ENCODE results near the gene PIP5K1B.

The PIP5K1B gene

GRCh38 chr9:68940573-68940972, 235.5 kb downstream of the PIP5K1B start:
- TF ChIP-seq CTCF (IDR thresholded peaks at IDR 0.05; ENCODE audit: low read depth, low read length), result no peak
- no peak overlapping the region for H3K4me3 ChIP-seq (ENCODE audit: low read depth, low read length)
- no peak for DNase-seq (ENCODE audit: low read depth, low spot score)
- in situ Hi-C loops (cut with HindIII; ENCODE audit: low sequenced_read_pairs), result no loop called here

- no peak for TF ChIP-seq CTCF (IDR thresholded peaks at IDR 0.05; ENCODE audit: low read depth, low read length)
- in situ Hi-C loops (cut with HindIII; ENCODE audit: low sequenced_read_pairs), result no loop called here
- H3K4me3 ChIP-seq (ENCODE audit: low read depth, low read length), result no peak overlapping the region
- DNase-seq (ENCODE audit: low read depth, low spot score), result no peak
Observed at GRCh38 chr9:68941780-68942459, 236.9 kb downstream of the PIP5K1B start.

GRCh38 chr9:68942790-68943189, 237.8 kb downstream of the PIP5K1B start:
- in situ Hi-C loops (cut with HindIII; ENCODE audit: low sequenced_read_pairs), result no loop called here
- no peak for TF ChIP-seq CTCF (IDR thresholded peaks at IDR 0.05; ENCODE audit: low read depth, low read length)
- DNase-seq (ENCODE audit: low read depth, low spot score), result no peak

GRCh38 chr9:68947015-68947414, 242.0 kb downstream of the PIP5K1B start:
- TF ChIP-seq CTCF (IDR thresholded peaks at IDR 0.05; ENCODE audit: low read depth, low read length), result no peak
- H3K4me3 ChIP-seq (ENCODE audit: low read depth, low read length), result no peak overlapping the region
- DNase-seq (ENCODE audit: low read depth, low spot score), result no peak
- in situ Hi-C loops (cut with HindIII; ENCODE audit: low sequenced_read_pairs), result no loop called here

More at GRCh38 chr9:68942790-68943189, 237.8 kb downstream of the PIP5K1B start:
- H3K4me3 ChIP-seq (ENCODE audit: low read depth, low read length), result no peak overlapping the region

- no peak for TF ChIP-seq CTCF (IDR thresholded peaks at IDR 0.05; ENCODE audit: low read depth, low read length)
- no peak for DNase-seq (ENCODE audit: low read depth, low spot score)
- no peak overlapping the region for H3K4me3 ChIP-seq (ENCODE audit: low read depth, low read length)
- in situ Hi-C loops (cut with HindIII; ENCODE audit: low sequenced_read_pairs), result no loop called here
Observed at GRCh38 chr9:68947842-68948569, 243.0 kb downstream of the PIP5K1B start.

GRCh38 chr9:68949271-68950000, 244.4 kb downstream of the PIP5K1B start:
- TF ChIP-seq CTCF (IDR thresholded peaks at IDR 0.05; ENCODE audit: low read depth, low read length), result no peak
- in situ Hi-C loops (cut with HindIII; ENCODE audit: low sequenced_read_pairs), result no loop called here
- no peak for DNase-seq (ENCODE audit: low read depth, low spot score)
- no peak overlapping the region for H3K4me3 ChIP-seq (ENCODE audit: low read depth, low read length)

Data from astrocyte of the spinal cord (primary cell).